Sigmoid colon (tissue), 7 donors: ENCODE results near the gene LRCH1. TPM values are rescaled to one million over a fixed set of nuclear protein-coding genes. Genes with fewer than 3 reads are reported as not detected.

ENCODE experiments used
- DNase-seq: peaks from one replicate; pipeline ENCODE4 v3.0.0-alpha.2; 2019
- H3K27ac ChIP-seq, 4 donors: fragments of 200-600 bp; sonication (generic); one replicate each; pipeline ENCODE4 v1.5.1; 2016 to 2019; ENCODE audit warnings: mild to moderate bottlenecking in 1 of 4
- H3K27me3 ChIP-seq, 3 donors: fragments of 200-600 bp; sonication (generic); one replicate each; pipeline ENCODE4 v1.5.1; 2019; ENCODE audit warnings: mild to moderate bottlenecking in 1 of 3
- H3K36me3 ChIP-seq, 4 donors: fragments of 200-600 bp; sonication (generic); one replicate each; pipeline ENCODE4 v1.5.1; 2016 to 2019
- H3K4me1 ChIP-seq, 4 donors: fragments of 200-600 bp; sonication (generic); one replicate each; pipeline ENCODE4 v1.5.1; 2017 to 2019
- H3K4me3 ChIP-seq, 4 donors: fragments of 200-600 bp; sonication (generic); one replicate each; pipeline ENCODE4 v1.5.1; 2017 to 2019; ENCODE audit warnings: mild to moderate bottlenecking in 2 of 4, moderate library complexity in 1 of 4
- H3K9me3 ChIP-seq, 4 donors: fragments of 200-600 bp in 3 of 4; sonication (generic) in 3 of 4; one replicate each; pipeline versions ENCODE4 v1.5.1 to v1.6.1; 2013 to 2019
- EP300 ChIP-seq, 4 donors: sonication (generic); formaldehyde crosslinking; IDR thresholded peaks; one replicate each; pipeline ENCODE4 v1.6.1; 2017; ENCODE audit warnings: antibody characterized with exemption in 4 of 4
- POLR2A ChIP-seq, 2 donors: fragments of 450-650 bp; IDR thresholded peaks; one replicate each; pipeline ENCODE4 v1.6.1; 2016; ENCODE audit warnings: antibody characterized with exemption in 2 of 2, mild to moderate bottlenecking in 2 of 2, moderate library complexity in 2 of 2
- POLR2AphosphoS5 ChIP-seq, 4 donors: sonication (generic); formaldehyde crosslinking; IDR thresholded peaks; one replicate each; pipeline ENCODE4 v1.6.1; 2017; ENCODE audit warnings: antibody characterized with exemption in 4 of 4
- WGBS, 2 donors: extraction: QIAGEN DNeasy Blood & Tissue Kit; methylation state at CpG; one replicate each; pipeline ENCODE4 v1.1.7; 2013; 5-methylcytosine and 5-hydroxymethylcytosine counted together
- intact Hi-C: fragments of 100-400 bp; cut with DNase I; formaldehyde crosslinking; loops from one replicate; pipeline ENCODE4 v1.15.1; 2023
- polyA plus RNA-seq, 3 donors: library from polyadenylated mRNA; stranded (reverse); fragments of 200-250 nt; gene quantifications; one replicate each; pipeline ENCODE4 v1.2.3, GENCODE V29; 2013
- total RNA-seq, 4 donors: library from RNA; depleted of rRNA; stranded (reverse); fragments of >200 nt; gene quantifications; one replicate each; pipeline ENCODE4 v1.1.0, GENCODE V29; 2016
- TF ChIP-seq, protein P1 (sequence below), 4 experiments: fragments of 450-650 bp in 3 of 4; fragments of 200-600 bp in 1 of 4; IDR thresholded peaks; one replicate each; pipeline ENCODE4 v1.5.1; 2016 to 2019; ENCODE audit warnings: antibody characterized with exemption in 4 of 4, mild to moderate bottlenecking in 3 of 4, moderate library complexity in 2 of 4
- donor health status: healthy with polysubstance abuse.
- donor health status: Bipolar disorder and iron deficiency.
- donor health status: healthy.

Gene LRCH1
- total and polyA plus RNA-seq, 7 donors, result 4.2 to 54.0 (median 32.4) TPM

DNA sequence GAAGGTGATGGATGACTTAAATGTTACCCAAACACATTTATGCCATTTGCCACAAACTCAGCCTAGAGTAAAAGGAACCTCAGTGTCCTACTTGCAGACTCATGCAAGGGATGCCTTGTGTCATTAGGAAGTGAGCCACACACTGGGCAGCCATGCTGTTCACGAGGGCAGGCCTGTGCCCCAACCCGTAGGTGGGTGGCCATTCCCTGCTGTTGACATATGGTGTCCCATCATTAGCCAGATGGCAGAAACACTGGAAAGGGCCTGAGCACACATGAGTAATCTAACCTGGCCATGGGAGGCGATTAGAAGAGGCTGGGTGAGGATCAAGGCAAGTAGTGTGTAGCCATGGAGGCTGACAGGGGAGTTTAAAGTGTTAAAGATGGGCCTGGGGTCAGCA is 9.7 kb upstream of the LRCH1 start:
- Histone ChIP-seq H3K4me3 (no peak overlapping the region), H3K9me3 (no peaks in the 10 kb centered on the region), H3K36me3 (no peaks in the 10 kb centered on the region), H3K4me1 (no peaks in the 10 kb centered on the region), H3K27ac (no peak overlapping the region), H3K27me3 (no peaks in the 10 kb centered on the region)
- TF ChIP-seq, protein P1, sequence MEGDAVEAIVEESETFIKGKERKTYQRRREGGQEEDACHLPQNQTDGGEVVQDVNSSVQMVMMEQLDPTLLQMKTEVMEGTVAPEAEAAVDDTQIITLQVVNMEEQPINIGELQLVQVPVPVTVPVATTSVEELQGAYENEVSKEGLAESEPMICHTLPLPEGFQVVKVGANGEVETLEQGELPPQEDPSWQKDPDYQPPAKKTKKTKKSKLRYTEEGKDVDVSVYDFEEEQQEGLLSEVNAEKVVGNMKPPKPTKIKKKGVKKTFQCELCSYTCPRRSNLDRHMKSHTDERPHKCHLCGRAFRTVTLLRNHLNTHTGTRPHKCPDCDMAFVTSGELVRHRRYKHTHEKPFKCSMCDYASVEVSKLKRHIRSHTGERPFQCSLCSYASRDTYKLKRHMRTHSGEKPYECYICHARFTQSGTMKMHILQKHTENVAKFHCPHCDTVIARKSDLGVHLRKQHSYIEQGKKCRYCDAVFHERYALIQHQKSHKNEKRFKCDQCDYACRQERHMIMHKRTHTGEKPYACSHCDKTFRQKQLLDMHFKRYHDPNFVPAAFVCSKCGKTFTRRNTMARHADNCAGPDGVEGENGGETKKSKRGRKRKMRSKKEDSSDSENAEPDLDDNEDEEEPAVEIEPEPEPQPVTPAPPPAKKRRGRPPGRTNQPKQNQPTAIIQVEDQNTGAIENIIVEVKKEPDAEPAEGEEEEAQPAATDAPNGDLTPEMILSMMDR (IDR thresholded peaks at IDR 0.05), result no peak
- TF ChIP-seq POLR2AphosphoS5 (IDR thresholded peaks at IDR 0.05) (no peak), EP300 (IDR thresholded peaks at IDR 0.05) (no peak), POLR2A (IDR thresholded peaks at IDR 0.05) (no peak)
- no peak for DNase-seq
- WGBS, 2 donors, result 91 to 93% methylated on average over 3 of the region's 3 CpGs
- intact Hi-C loops, result no loop called here

DNA sequence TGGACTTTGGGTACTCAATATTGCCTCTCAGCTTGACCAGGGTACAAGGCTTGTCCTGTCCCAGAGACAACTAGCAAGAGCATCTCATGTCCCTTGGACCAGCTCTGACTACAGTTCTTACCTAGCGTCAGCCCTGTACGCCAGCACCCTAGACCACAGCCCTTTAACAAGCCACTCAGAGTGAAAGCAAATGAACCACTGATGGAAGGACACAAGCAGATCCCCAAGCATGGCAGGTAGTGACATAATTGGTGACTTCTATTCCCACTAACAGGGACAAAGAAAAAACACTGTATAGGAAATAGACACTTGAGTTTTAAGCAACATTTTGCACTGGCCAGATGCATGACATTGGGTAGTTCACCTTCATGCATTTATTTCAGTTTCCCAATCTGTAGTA is 8.8 kb upstream of the LRCH1 start:
- TF ChIP-seq POLR2A (IDR thresholded peaks at IDR 0.05), result no peak
- TF ChIP-seq, protein P1 (IDR thresholded peaks at IDR 0.05), result no peak
- TF ChIP-seq POLR2AphosphoS5 (IDR thresholded peaks at IDR 0.05), result no peak
- TF ChIP-seq EP300 (IDR thresholded peaks at IDR 0.05), result no peak
- H3K27ac ChIP-seq, result no peak overlapping the region
- DNase-seq, result no peak
- H3K4me3 ChIP-seq, result no peak overlapping the region
- H3K27me3 ChIP-seq, result no peaks in the 10 kb centered on the region
- H3K36me3 ChIP-seq, result no peaks in the 10 kb centered on the region
- H3K4me1 ChIP-seq, result no peaks in the 10 kb centered on the region
- 84 to 91% methylated on average over 2 of the region's 2 CpGs for WGBS, 2 donors
- no peaks in the 10 kb centered on the region for H3K9me3 ChIP-seq
- intact Hi-C loops, result no loop called here

DNA sequence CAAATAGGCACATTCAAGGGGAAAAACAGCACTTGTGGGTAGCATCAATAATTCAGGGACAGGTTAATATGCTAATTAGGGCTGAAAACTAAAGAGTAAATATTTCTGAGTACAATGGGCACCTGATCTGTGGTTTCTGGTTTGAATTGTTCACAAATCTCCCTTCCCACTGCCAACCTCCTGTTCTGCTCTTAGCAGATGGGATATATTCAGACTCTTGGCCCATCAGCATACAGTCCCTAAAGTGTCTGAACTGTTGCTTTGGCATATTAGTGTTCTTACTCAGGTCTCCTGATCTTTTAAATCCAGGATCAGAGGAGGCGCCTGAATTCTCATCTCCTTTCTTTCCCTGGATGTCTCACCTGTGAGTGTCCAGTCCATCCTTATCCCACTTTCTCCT is 8.2 kb upstream of the LRCH1 start:
- TF ChIP-seq EP300 (IDR thresholded peaks at IDR 0.05), result no peak
- no peak for TF ChIP-seq POLR2AphosphoS5 (IDR thresholded peaks at IDR 0.05)
- TF ChIP-seq, protein P1 (IDR thresholded peaks at IDR 0.05), result no peak
- TF ChIP-seq POLR2A (IDR thresholded peaks at IDR 0.05), result no peak
- H3K9me3 ChIP-seq, result no peaks in the 10 kb centered on the region
- intact Hi-C loops, result no loop called here
- H3K4me1 ChIP-seq, result no peaks in the 10 kb centered on the region
- WGBS, 2 donors, result 92 to 94% methylated on average over 1 of the region's 1 CpG
- H3K36me3 ChIP-seq, result no peaks in the 10 kb centered on the region
- H3K27ac ChIP-seq, result no peak overlapping the region
- DNase-seq, result no peak
- H3K4me3 ChIP-seq, result no peak overlapping the region
- no peaks in the 10 kb centered on the region for H3K27me3 ChIP-seq

DNA sequence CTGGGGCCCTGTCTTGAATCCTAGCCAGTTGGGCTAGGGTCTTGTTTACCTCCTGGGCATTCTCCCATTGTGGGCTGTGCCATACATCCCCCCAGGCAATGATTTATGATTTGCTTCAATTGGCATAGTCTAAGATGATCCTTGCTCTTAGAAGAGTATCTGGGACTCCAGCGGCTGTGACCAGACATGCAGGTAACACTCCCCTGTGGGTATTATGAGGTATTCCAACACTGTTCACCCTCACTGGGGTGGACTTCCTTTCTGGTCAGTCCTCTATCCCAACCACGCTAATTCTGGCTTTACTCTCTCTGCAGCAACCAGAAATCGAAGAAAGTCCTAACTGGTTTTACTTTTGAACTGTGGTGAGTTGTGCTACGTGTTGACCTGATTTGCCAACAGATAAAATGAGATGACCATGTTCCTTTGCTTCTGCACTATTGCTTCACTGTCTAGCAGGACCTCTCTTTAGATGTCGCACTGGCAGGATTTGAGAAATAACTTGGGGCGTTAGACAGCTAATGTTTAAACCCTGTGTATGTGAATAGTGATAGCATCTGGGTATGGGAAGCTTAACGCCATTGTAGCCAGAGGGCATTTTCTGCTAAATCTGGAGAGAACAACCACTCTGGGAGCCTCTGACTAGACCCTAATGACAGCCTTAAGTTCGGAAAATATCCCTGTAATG is 6.7 kb upstream of the LRCH1 start:
- Histone ChIP-seq H3K36me3 (no peaks in the 10 kb centered on the region), H3K4me3 (no peak overlapping the region), H3K27ac (no peak overlapping the region), H3K4me1 (peaks cover 0 to 3% (median 1%) of the 10 kb centered on the region in 4 donors), H3K27me3 (no peaks in the 10 kb centered on the region), H3K9me3 (no peaks in the 10 kb centered on the region)
- intact Hi-C loops, result no loop called here
- WGBS, 2 donors, result 91 to 93% methylated on average over 8 of the region's 8 CpGs
- TF ChIP-seq, protein P1 (IDR thresholded peaks at IDR 0.05), result no peak
- no peak for TF ChIP-seq POLR2A (IDR thresholded peaks at IDR 0.05)
- no peak for TF ChIP-seq EP300 (IDR thresholded peaks at IDR 0.05)
- no peak for TF ChIP-seq POLR2AphosphoS5 (IDR thresholded peaks at IDR 0.05)
- DNase-seq, result no peak

DNA sequence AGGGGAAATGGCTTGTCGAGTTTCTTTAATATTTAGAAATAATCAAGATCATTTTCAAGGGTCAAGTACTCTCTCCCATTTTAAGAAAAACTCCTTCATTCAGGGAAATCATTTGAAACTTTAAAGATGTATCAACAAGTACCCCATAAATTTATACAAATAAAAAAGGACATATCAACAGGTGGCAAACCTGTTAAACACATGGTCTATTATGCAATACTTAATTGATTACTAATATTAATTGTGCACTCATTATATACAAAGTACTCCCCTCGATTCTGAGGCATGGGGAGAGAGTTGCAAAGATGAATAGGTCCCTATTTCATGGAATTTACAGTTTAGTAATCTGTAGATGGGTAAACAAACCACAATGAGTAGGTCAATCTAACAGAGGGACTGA is 2.1 kb upstream of the LRCH1 start:
- Histone ChIP-seq H3K4me1 (peaks cover 0 to 30% (median 24%) of the 10 kb centered on the region in 4 donors), H3K9me3 (no peaks in the 10 kb centered on the region), H3K27ac (no peak overlapping the region), H3K4me3 (no peak overlapping the region), H3K36me3 (no peaks in the 10 kb centered on the region), H3K27me3 (no peaks in the 10 kb centered on the region)
- WGBS, 2 donors, result 68 to 85% methylated on average over 2 of the region's 2 CpGs
- DNase-seq, result no peak
- TF ChIP-seq POLR2A (IDR thresholded peaks at IDR 0.05) (no peak), POLR2AphosphoS5 (IDR thresholded peaks at IDR 0.05) (no peak), EP300 (IDR thresholded peaks at IDR 0.05) (no peak)
- TF ChIP-seq, protein P1 (IDR thresholded peaks at IDR 0.05), result no peak
- intact Hi-C loops, result loop anchor here (1.0 to 5.0 kb wide), 3 partner anchors 126 to 170 kb away; no protein-coding TSS in a partner anchor
